ENCODE results near the gene TP53I11.

GRCh38 chr11:44934110-44934509, 16.6 kb downstream of the TP53I11 start:
- no peak for TF ChIP-seq EZH2 (IDR thresholded peaks at IDR 0.05; ENCODE audit: insufficient read depth, poor library complexity, severe bottlenecking)
- TF ChIP-seq EZH2phosphoT487 (IDR thresholded peaks at IDR 0.05; ENCODE audit: insufficient read depth, low read depth), result no peak
